Measurements from ENCODE around the gene ARSH.

DNA sequence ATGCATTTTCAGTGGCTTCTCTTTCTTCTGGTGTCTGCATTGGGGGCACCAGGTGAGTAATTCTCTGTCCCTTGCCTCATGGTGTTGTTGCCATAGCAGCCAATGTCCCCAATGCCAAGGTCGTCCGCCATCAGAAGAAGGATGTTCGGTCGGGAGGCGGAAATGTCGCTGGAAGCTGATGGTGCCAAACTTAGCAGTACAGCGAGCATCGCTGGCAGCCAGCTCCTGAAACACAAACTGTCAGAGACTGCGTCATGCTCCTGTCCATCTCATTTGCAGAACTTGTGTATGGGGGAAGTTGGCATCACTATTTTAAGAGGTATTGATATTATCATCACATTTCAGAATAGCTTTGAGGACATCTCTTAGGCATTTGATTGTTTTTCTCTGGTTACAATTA, 48.1 kb upstream of the ARSH start:
- TF ChIP-seq, protein P1, sequence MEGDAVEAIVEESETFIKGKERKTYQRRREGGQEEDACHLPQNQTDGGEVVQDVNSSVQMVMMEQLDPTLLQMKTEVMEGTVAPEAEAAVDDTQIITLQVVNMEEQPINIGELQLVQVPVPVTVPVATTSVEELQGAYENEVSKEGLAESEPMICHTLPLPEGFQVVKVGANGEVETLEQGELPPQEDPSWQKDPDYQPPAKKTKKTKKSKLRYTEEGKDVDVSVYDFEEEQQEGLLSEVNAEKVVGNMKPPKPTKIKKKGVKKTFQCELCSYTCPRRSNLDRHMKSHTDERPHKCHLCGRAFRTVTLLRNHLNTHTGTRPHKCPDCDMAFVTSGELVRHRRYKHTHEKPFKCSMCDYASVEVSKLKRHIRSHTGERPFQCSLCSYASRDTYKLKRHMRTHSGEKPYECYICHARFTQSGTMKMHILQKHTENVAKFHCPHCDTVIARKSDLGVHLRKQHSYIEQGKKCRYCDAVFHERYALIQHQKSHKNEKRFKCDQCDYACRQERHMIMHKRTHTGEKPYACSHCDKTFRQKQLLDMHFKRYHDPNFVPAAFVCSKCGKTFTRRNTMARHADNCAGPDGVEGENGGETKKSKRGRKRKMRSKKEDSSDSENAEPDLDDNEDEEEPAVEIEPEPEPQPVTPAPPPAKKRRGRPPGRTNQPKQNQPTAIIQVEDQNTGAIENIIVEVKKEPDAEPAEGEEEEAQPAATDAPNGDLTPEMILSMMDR (conservative IDR thresholded peaks at IDR 0.05; ENCODE audit: low read depth, low read length) = no peak
- TF ChIP-seq EZH2 (IDR thresholded peaks at IDR 0.05; ENCODE audit: low read length, unreplicated experiment) (no peak), EZH2phosphoT487 (IDR thresholded peaks at IDR 0.05; ENCODE audit: borderline replicate concordance, low read length) (no peak)

Data from PC-3 (cell line).